Thyroid gland (tissue), 4 donors: Measurements from ENCODE around the gene C10orf90.

Source experiments
- POLR2A ChIP-seq, 2 donors: fragments of 450-650 bp; IDR thresholded peaks; one replicate each; pipeline ENCODE4 v1.6.1; 2017; ENCODE audit warnings: antibody characterized with exemption in 2 of 2, mild to moderate bottlenecking in 2 of 2, moderate library complexity in 1 of 2
- TF ChIP-seq, protein P1 (sequence below), 6 experiments: fragments of 200-600 bp in 3 of 6; fragments of 450-650 bp in 3 of 6; sonication (generic) in 3 of 6; IDR thresholded peaks; one replicate each; pipeline ENCODE4 v1.5.1; 2016 to 2019; ENCODE audit warnings: antibody characterized with exemption in 6 of 6, mild to moderate bottlenecking in 2 of 6, inconsistent platforms in 1 of 6, moderate library complexity in 1 of 6

DNA sequence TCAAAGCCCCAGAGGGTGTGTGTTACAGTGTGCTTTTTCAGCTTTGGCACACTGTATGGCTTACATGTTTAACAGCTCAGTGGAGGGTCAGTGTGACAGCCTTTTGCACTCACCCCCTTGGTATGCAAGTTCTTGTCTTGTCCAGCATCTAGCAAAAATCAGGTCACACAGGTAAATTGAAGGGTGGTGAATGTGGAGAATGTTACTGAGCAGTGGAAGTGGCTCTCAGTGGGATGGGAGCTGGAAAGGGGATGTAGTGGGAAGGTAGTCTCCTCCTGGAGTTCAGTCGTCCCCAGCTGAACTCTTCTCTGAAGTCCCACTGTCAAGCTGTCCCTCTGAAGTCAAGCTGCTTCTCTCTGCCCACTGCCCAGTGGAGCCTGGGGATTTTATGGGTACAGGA, 21.0 kb upstream of the C10orf90 start:
- TF ChIP-seq POLR2A (IDR thresholded peaks at IDR 0.05), result no peak
- TF ChIP-seq, protein P1, sequence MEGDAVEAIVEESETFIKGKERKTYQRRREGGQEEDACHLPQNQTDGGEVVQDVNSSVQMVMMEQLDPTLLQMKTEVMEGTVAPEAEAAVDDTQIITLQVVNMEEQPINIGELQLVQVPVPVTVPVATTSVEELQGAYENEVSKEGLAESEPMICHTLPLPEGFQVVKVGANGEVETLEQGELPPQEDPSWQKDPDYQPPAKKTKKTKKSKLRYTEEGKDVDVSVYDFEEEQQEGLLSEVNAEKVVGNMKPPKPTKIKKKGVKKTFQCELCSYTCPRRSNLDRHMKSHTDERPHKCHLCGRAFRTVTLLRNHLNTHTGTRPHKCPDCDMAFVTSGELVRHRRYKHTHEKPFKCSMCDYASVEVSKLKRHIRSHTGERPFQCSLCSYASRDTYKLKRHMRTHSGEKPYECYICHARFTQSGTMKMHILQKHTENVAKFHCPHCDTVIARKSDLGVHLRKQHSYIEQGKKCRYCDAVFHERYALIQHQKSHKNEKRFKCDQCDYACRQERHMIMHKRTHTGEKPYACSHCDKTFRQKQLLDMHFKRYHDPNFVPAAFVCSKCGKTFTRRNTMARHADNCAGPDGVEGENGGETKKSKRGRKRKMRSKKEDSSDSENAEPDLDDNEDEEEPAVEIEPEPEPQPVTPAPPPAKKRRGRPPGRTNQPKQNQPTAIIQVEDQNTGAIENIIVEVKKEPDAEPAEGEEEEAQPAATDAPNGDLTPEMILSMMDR (IDR thresholded peaks at IDR 0.05), result no peak
